Pancreas (tissue), 10 donors: ENCODE data around the gene NTN1. TPM values are rescaled to one million over a fixed set of nuclear protein-coding genes. Genes with fewer than 3 reads are reported as not detected.

Experiments
- ATAC-seq, 4 donors: fragments of 200-7000 bp; cut with Tn5 transposase; one replicate each; pipeline versions ENCODE4 v1.8.0 to v1.9.1; 2020; ENCODE audit warnings: mild to moderate bottlenecking in 4 of 4, moderate library complexity in 4 of 4
- DNase-seq, 6 donors: peaks; one replicate each; pipeline ENCODE4 v3.0.0-alpha.2; 2020
- FAIRE-seq: peaks from 2 replicates; lab custom pipeline; 2012; peaks lifted over from hg19 to GRCh38; lab: Jason Lieb, UNC
- H3K27ac ChIP-seq, 4 donors: fragments of 200-600 bp; sonication (generic); 1 replicate in 3 of 4; 2 replicates in 1 of 4; pipeline versions ENCODE4 v1.5.0 to v1.8.0; 2020
- H3K27me3 ChIP-seq, 4 donors: fragments of 200-600 bp; one replicate each; pipeline ENCODE4 v1.8.0; 2021
- H3K36me3 ChIP-seq, 3 donors: fragments of 200-600 bp; sonication (generic) in 1 of 3; one replicate each; pipeline versions ENCODE4 v1.5.0 to v1.8.0; 2020 to 2021
- H3K4me1 ChIP-seq, 3 donors: fragments of 200-600 bp; one replicate each; pipeline ENCODE4 v1.8.0; 2021
- H3K4me3 ChIP-seq, 4 donors: fragments of 200-600 bp; sonication (generic) in 2 of 4; one replicate each; pipeline versions ENCODE4 v1.5.0 to v1.8.0; 2020 to 2021
- H3K9me3 ChIP-seq, 4 donors: fragments of 200-600 bp; one replicate each; pipeline ENCODE4 v1.8.0; 2021
- CTCF ChIP-seq, 4 donors: fragments of 200-600 bp; sonication (generic) in 3 of 4; IDR thresholded peaks; one replicate each; pipeline versions ENCODE4 v1.5.0 to v1.8.0; 2021; ENCODE audit warnings: antibody characterized with exemption in 4 of 4
- WGBS, 2 donors: extraction: QIAGEN DNeasy Blood & Tissue Kit; methylation state at CpG; one replicate each; pipeline ENCODE4 v1.1.7; 2013; 5-methylcytosine and 5-hydroxymethylcytosine counted together
- intact Hi-C, 3 donors: fragments of 100-400 bp; cut with DNase I; formaldehyde crosslinking; loops; one replicate each; pipeline versions ENCODE4 v1.11.1 to v1.14.2; 2022
- polyA plus RNA-seq, 2 donors: library from polyadenylated mRNA; stranded (reverse); fragments of 200-250 nt; gene quantifications; one replicate each; pipeline ENCODE4 v1.2.3, GENCODE V29; 2013
- total RNA-seq, 6 donors: library from RNA; stranded (reverse); fragmentation: NEBNext Ultra II Directional in 4 of 6; extraction: Animal tissue kit (Norgen Biotek cat#: 25700) in 4 of 6; gene quantifications; one replicate each; pipeline versions ENCODE4 v1.2.1 to v1.2.4, GENCODE V29; 2021 to 2023
- donor health status: healthy with polysubstance abuse.
- donor health status: DM: no; HTN: no; CAD: no; lungs with moderate emphysema.
- donor health status: DM: no; HTN: no; CAD: no.
- donor health status: control.
- donor health status: control.
- donor health status: Bipolar disorder and iron deficiency.
- donor health status: DM: yes; HTN: yes; CAD: no.
- donor health status: DM: no; HTN: no; CAD: no.
- donor health status: DM: no; HTN: no; CAD: no.
- donor health status: DM: yes; HTN: yes; CAD: no.

Gene NTN1
- total and polyA plus RNA-seq, 8 donors, result 1.8 to 4.3 (median 2.5) TPM

GRCh38 chr17:9132944-9133610 is 111.8 kb downstream of the NTN1 start:
- DNase-seq, result no peak
- no peak overlapping the region for H3K27ac ChIP-seq
- intact Hi-C loops, result no loop called here
- no peaks in the 10 kb centered on the region for H3K4me1 ChIP-seq
- H3K9me3 ChIP-seq, result no peaks in the 10 kb centered on the region
- WGBS, 2 donors, result 88 to 90% methylated on average over 14 of the region's 14 CpGs
- no peak for ATAC-seq
- no peak for FAIRE-seq
- no peaks in the 10 kb centered on the region for H3K36me3 ChIP-seq
- H3K4me3 ChIP-seq, result no peak overlapping the region
- H3K27me3 ChIP-seq, result no peaks in the 10 kb centered on the region
- no peak for TF ChIP-seq CTCF (IDR thresholded peaks at IDR 0.05)

- Histone ChIP-seq H3K4me3 (no peak overlapping the region), H3K27me3 (no peaks in the 10 kb centered on the region), H3K9me3 (no peaks in the 10 kb centered on the region), H3K27ac (no peak overlapping the region), H3K4me1 (no peaks in the 10 kb centered on the region), H3K36me3 (no peaks in the 10 kb centered on the region)
- intact Hi-C loops, result no loop called here
- WGBS, 2 donors, result 86 to 88% methylated on average over 17 of the region's 17 CpGs
- FAIRE-seq, result no peak
- no peak for TF ChIP-seq CTCF (IDR thresholded peaks at IDR 0.05)
- no peak for DNase-seq
- ATAC-seq, result no peak
Observed at GRCh38 chr17:9138161-9138717, 116.9 kb downstream of the NTN1 start.

- FAIRE-seq, result no peak
- no peak for DNase-seq
- no peak for TF ChIP-seq CTCF (IDR thresholded peaks at IDR 0.05)
- no peak for ATAC-seq
- Histone ChIP-seq H3K27me3 (no peaks in the 10 kb centered on the region), H3K4me1 (no peaks in the 10 kb centered on the region), H3K27ac (no peak overlapping the region), H3K36me3 (no peaks in the 10 kb centered on the region), H3K4me3 (no peak overlapping the region), H3K9me3 (no peaks in the 10 kb centered on the region)
- 40 to 52% methylated on average over 2 of the region's 2 CpGs for WGBS, 2 donors
- intact Hi-C loops, result no loop called here
Observed at GRCh38 chr17:9139695-9140094, 118.4 kb downstream of the NTN1 start.

- 81 to 87% methylated on average over 13 of the region's 13 CpGs for WGBS, 2 donors
Observed at GRCh38 chr17:9140550-9141424, 119.5 kb downstream of the NTN1 start.

More at GRCh38 chr17:9140550-9141424, 119.5 kb downstream of the NTN1 start:
- Histone ChIP-seq H3K4me3 (no peak overlapping the region), H3K36me3 (no peaks in the 10 kb centered on the region), H3K9me3 (no peaks in the 10 kb centered on the region), H3K27me3 (no peaks in the 10 kb centered on the region), H3K4me1 (no peaks in the 10 kb centered on the region), H3K27ac (no peak overlapping the region)
- no peak for TF ChIP-seq CTCF (IDR thresholded peaks at IDR 0.05)
- ATAC-seq (no peak), DNase-seq (no peak), FAIRE-seq (no peak)
- intact Hi-C loops, result no loop called here
